Measurements from ENCODE around the gene MEF2C. TPM values are rescaled to one million over a fixed set of nuclear protein-coding genes. Genes with fewer than 3 reads are reported as not detected.

Gene MEF2C
- total RNA-seq, 1 experiment from 2014 or later, result 13.0 TPM

- Histone ChIP-seq H2AFZ (ENCODE audit: low read depth, low read length, poor library complexity, severe bottlenecking) (no peak overlapping the region), H3K36me3 (ENCODE audit: control insufficient read depth in 1 of 2, insufficient read depth in 2 of 2, low read length in 2 of 2) (no peaks in the 10 kb centered on the region), H3K27ac (ENCODE audit: low read depth, low read length) (no peak overlapping the region), H3K27me3 (ENCODE audit: insufficient read depth, low read length) (no peaks in the 10 kb centered on the region), H3K79me2 (ENCODE audit: insufficient read depth, low read length) (no peaks in the 10 kb centered on the region), H3K9ac (ENCODE audit: low read length) (no peak overlapping the region), H3K4me3 (replicated peaks in 1 of 2; ENCODE audit: low read depth in 1 of 2, low read length in 2 of 2) (no peak overlapping the region), H3K9me3 (ENCODE audit: control insufficient read depth in 1 of 2, insufficient read depth in 1 of 2, low read depth in 1 of 2, low read length in 2 of 2) (no peaks in the 10 kb centered on the region), H3K4me1 (ENCODE audit: control insufficient read depth in 1 of 2, insufficient read depth in 2 of 2, low read length in 2 of 2) (no peaks in the 10 kb centered on the region), H4K20me1 (ENCODE audit: insufficient read depth) (no peaks in the 10 kb centered on the region), H3K4me2 (ENCODE audit: low read length) (no peak overlapping the region), H3K9me2 (ENCODE audit: insufficient read depth) (no peaks in the 10 kb centered on the region)
- ChIA-PET RAD21 (ENCODE audit: low non-redundant PET in 1 of 2, low total read pairs in 2 of 2, uncharacterized antibody in 2 of 2, unreplicated experiment in 2 of 2) (no interaction called here), POLR2A (no interaction called here), CTCF (no interaction called here)
- intact Hi-C loops (cut with micrococcal nuclease), result no loop called here
- no TSS peak for BruUV-seq (replicated peaks)
- no peak for TF ChIP-seq POLR2AphosphoS5 (IDR thresholded peaks at IDR 0.05; ENCODE audit: low read depth, low read length)
- TF ChIP-seq CBX3 (IDR thresholded peaks at IDR 0.05; ENCODE audit: low read depth), result no peak
- TF ChIP-seq ATF3 (IDR thresholded peaks at IDR 0.05), result no peak
- no peak for TF ChIP-seq CEBPB (IDR thresholded peaks at IDR 0.05; ENCODE audit: low read depth)
- no peak for TF ChIP-seq REST (IDR thresholded peaks at IDR 0.05; ENCODE audit: low read depth)
- no peak for TF ChIP-seq SRF (IDR thresholded peaks at IDR 0.05; ENCODE audit: low read depth)
- TF ChIP-seq RAD21 (IDR thresholded peaks at IDR 0.05; ENCODE audit: low read depth), result no peak
- TF ChIP-seq ZBTB33 (IDR thresholded peaks at IDR 0.05; ENCODE audit: extremely low read depth, insufficient replicate concordance, low read length), result no peak
- TF ChIP-seq CTCF (IDR thresholded peaks at IDR 0.05 in 2 of 3, conservative IDR thresholded peaks at IDR 0.05 in 1 of 3; ENCODE audit: borderline replicate concordance in 1 of 3, insufficient read depth in 1 of 3, low read depth in 2 of 3, low read length in 2 of 3), result no peak
- TF ChIP-seq POLR2A (IDR thresholded peaks at IDR 0.05; ENCODE audit: borderline replicate concordance, extremely low read depth, insufficient read depth, insufficient read length), result no peak
- TF ChIP-seq TCF7L2 (IDR thresholded peaks at IDR 0.05; ENCODE audit: borderline replicate concordance, extremely low read depth, insufficient read depth, insufficient read length), result no peak
- no peak for TF ChIP-seq EZH2phosphoT487 (IDR thresholded peaks at IDR 0.05; ENCODE audit: borderline replicate concordance)
- no peak for TF ChIP-seq ZFX (IDR thresholded peaks at IDR 0.05)
- no peak for TF ChIP-seq MAX (IDR thresholded peaks at IDR 0.05)
- TF ChIP-seq SP1 (IDR thresholded peaks at IDR 0.05; ENCODE audit: low read depth), result no peak
- DNase-seq (ENCODE audit: low read depth, low spot score) (no peak), ATAC-seq (no peak)
Measured at GRCh38 chr5:88842784-88843183, 40.2 kb downstream of the MEF2C start.
